HepG2 (cell line): Measurements from ENCODE around the gene SMNDC1. TPM values are rescaled to one million over a fixed set of nuclear protein-coding genes. Genes with fewer than 3 reads are reported as not detected.

Experiments used
- CCAR2 ChIP-seq: fragments of 200-400 bp; formaldehyde crosslinking; optimal IDR thresholded peaks from 2 replicates; pipeline ENCODE3; 2018; ENCODE audit warnings: low read depth, mild to moderate bottlenecking, low read length, moderate library complexity
- CENPT ChIP-seq: sonication (generic); formaldehyde crosslinking; IDR thresholded peaks from 2 replicates; pipeline ENCODE4 v1.8.0; 2022; ENCODE audit warnings: low read depth, mild to moderate bottlenecking, moderate library complexity, missing genetic modification reagents
- GPN1 ChIP-seq: sonication (generic); formaldehyde crosslinking; IDR thresholded peaks from 2 replicates; pipeline ENCODE4 v1.5.1; 2020; ENCODE audit warnings: missing genetic modification reagents, borderline replicate concordance
- HNF4A ChIP-seq: sonication (generic); formaldehyde crosslinking; IDR thresholded peaks from 2 replicates; pipeline ENCODE4 v1.4.0; 2020; ENCODE audit warnings: missing genetic modification reagents
- TEAD3 ChIP-seq: optimal IDR thresholded peaks from 2 replicates; pipeline ENCODE3; 2016; ENCODE audit warnings: borderline replicate concordance
- ZNF558 ChIP-seq: sonication (generic); formaldehyde crosslinking; IDR thresholded peaks from 2 replicates; pipeline ENCODE4 v1.9.0; 2022; ENCODE audit warnings: mild to moderate bottlenecking, missing genetic modification reagents, borderline replicate concordance
- ZNF607 ChIP-seq: sonication (generic); formaldehyde crosslinking; IDR thresholded peaks from 2 replicates; pipeline ENCODE4 v1.5.1; 2020; ENCODE audit warnings: missing genetic modification reagents, mild to moderate bottlenecking, borderline replicate concordance
- polyA plus RNA-seq, 8 experiments: library from polyadenylated mRNA; depleted of rRNA in 3 of 8; stranded (reverse) in 7 of 8; unstranded in 1 of 8; fragments of >200 nt; fragmentation: Illumina TruSeq in 4 of 8; extraction: Trizol in 4 of 8; gene quantifications; 2 replicates each; pipeline versions ENCODE4 v1.2.1 to v1.2.3, GENCODE V29; 2011 to 2016; ENCODE audit warnings: low read depth in 4 of 8, missing spikeins in 1 of 8, mixed read lengths in 1 of 8; ENCODE audit not compliant: insufficient read depth in 1 of 8
- total RNA-seq, 5 experiments: library from RNA; depleted of rRNA; stranded (reverse); fragments of >200 nt; fragmentation: Illumina TruSeq; extraction: Trizol; gene quantifications; 2 replicates each; pipeline ENCODE4 v1.2.3, GENCODE V29; 2016; ENCODE audit warnings: low read depth in 1 of 5
- TF ChIP-seq, protein P1 (sequence below): sonication (generic); formaldehyde crosslinking; IDR thresholded peaks from 2 replicates; pipeline ENCODE4 v1.4.0; 2020; ENCODE audit warnings: missing genetic modification reagents
- TF ChIP-seq, protein P2 (sequence below): sonication (generic); formaldehyde crosslinking; IDR thresholded peaks from 2 replicates; pipeline ENCODE4 v1.4.0; 2020; ENCODE audit warnings: missing genetic modification reagents, borderline replicate concordance
- TF ChIP-seq, protein P3 (sequence below): IDR thresholded peaks from 2 replicates; pipeline ENCODE4 v1.6.1; 2016

Gene SMNDC1
- total and polyA plus RNA-seq, 2 of the 13 experiments (the other 11 are each of a cell fraction or from before 2014, with no cell fraction given), result 7.8 to 8.9 TPM

DNA sequence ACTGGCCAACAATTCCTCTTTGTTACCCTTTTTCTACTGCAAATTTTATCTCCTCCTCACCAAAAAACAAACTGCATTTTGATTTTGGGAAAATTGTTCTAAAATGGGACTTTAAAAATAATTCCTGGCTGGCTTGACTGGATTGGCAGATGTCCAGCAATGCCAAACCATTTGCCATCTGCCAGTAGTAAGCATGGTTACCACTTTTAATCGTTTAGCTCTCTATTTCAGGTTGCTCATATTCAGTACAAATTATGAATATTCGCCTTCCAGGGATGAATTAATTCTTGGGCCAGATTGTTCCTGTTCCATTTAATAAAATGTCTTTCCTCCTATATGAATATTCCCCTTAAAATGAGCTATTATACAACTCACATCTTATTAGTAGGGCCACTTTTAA lies 35.7 kb downstream of the SMNDC1 start (continued):
- no peak for TF ChIP-seq CCAR2
- TF ChIP-seq GPN1 (CRISPR knock-in tag), result no peak
- TF ChIP-seq, protein P1, sequence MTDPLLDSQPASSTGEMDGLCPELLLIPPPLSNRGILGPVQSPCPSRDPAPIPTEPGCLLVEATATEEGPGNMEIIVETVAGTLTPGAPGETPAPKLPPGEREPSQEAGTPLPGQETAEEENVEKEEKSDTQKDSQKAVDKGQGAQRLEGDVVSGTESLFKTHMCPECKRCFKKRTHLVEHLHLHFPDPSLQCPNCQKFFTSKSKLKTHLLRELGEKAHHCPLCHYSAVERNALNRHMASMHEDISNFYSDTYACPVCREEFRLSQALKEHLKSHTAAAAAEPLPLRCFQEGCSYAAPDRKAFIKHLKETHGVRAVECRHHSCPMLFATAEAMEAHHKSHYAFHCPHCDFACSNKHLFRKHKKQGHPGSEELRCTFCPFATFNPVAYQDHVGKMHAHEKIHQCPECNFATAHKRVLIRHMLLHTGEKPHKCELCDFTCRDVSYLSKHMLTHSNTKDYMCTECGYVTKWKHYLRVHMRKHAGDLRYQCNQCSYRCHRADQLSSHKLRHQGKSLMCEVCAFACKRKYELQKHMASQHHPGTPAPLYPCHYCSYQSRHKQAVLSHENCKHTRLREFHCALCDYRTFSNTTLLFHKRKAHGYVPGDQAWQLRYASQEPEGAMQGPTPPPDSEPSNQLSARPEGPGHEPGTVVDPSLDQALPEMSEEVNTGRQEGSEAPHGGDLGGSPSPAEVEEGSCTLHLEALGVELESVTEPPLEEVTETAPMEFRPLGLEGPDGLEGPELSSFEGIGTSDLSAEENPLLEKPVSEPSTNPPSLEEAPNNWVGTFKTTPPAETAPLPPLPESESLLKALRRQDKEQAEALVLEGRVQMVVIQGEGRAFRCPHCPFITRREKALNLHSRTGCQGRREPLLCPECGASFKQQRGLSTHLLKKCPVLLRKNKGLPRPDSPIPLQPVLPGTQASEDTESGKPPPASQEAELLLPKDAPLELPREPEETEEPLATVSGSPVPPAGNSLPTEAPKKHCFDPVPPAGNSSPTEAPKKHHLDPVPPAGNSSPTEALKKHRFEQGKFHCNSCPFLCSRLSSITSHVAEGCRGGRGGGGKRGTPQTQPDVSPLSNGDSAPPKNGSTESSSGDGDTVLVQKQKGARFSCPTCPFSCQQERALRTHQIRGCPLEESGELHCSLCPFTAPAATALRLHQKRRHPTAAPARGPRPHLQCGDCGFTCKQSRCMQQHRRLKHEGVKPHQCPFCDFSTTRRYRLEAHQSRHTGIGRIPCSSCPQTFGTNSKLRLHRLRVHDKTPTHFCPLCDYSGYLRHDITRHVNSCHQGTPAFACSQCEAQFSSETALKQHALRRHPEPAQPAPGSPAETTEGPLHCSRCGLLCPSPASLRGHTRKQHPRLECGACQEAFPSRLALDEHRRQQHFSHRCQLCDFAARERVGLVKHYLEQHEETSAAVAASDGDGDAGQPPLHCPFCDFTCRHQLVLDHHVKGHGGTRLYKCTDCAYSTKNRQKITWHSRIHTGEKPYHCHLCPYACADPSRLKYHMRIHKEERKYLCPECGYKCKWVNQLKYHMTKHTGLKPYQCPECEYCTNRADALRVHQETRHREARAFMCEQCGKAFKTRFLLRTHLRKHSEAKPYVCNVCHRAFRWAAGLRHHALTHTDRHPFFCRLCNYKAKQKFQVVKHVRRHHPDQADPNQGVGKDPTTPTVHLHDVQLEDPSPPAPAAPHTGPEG (CRISPR knock-in tag), result no peak
- TF ChIP-seq CENPT (CRISPR knock-in tag), result no peak
- TF ChIP-seq, protein P2, sequence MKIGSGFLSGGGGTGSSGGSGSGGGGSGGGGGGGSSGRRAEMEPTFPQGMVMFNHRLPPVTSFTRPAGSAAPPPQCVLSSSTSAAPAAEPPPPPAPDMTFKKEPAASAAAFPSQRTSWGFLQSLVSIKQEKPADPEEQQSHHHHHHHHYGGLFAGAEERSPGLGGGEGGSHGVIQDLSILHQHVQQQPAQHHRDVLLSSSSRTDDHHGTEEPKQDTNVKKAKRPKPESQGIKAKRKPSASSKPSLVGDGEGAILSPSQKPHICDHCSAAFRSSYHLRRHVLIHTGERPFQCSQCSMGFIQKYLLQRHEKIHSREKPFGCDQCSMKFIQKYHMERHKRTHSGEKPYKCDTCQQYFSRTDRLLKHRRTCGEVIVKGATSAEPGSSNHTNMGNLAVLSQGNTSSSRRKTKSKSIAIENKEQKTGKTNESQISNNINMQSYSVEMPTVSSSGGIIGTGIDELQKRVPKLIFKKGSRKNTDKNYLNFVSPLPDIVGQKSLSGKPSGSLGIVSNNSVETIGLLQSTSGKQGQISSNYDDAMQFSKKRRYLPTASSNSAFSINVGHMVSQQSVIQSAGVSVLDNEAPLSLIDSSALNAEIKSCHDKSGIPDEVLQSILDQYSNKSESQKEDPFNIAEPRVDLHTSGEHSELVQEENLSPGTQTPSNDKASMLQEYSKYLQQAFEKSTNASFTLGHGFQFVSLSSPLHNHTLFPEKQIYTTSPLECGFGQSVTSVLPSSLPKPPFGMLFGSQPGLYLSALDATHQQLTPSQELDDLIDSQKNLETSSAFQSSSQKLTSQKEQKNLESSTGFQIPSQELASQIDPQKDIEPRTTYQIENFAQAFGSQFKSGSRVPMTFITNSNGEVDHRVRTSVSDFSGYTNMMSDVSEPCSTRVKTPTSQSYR (CRISPR knock-in tag), result no peak
- no peak for TF ChIP-seq ZNF558 (CRISPR knock-in tag)
- TF ChIP-seq TEAD3 (CRISPR knock-in tag), result no peak
- TF ChIP-seq ZNF607 (CRISPR knock-in tag), result no peak
- TF ChIP-seq, protein P3, sequence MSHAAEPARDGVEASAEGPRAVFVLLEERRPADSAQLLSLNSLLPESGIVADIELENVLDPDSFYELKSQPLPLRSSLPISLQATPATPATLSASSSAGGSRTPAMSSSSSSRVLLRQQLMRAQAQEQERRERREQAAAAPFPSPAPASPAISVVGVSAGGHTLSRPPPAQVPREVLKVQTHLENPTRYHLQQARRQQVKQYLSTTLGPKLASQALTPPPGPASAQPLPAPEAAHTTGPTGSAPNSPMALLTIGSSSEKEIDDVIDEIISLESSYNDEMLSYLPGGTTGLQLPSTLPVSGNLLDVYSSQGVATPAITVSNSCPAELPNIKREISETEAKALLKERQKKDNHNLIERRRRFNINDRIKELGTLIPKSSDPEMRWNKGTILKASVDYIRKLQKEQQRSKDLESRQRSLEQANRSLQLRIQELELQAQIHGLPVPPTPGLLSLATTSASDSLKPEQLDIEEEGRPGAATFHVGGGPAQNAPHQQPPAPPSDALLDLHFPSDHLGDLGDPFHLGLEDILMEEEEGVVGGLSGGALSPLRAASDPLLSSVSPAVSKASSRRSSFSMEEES (CRISPR knock-in tag), result no peak
- no peak for TF ChIP-seq HNF4A (CRISPR knock-in tag)
- TF ChIP-seq, all 625 proteins: peak for 0
